ENCODE results near the gene JAM2.
"Not testable (repeated sequence)": the region's sequence is repeated elsewhere in the genome, so short reads cannot be mapped to it uniquely, and the experiment has no call there.

JAM2 gene

GRCh38 chr21:25646474-25646873 lies 7.4 kb downstream of the JAM2 start:
- no peak for DNase-seq (ENCODE audit: low read depth)

GRCh38 chr21:25647647-25648046 lies 8.6 kb downstream of the JAM2 start:
- no peak for DNase-seq (ENCODE audit: low read depth)

- no peak for DNase-seq (ENCODE audit: low read depth)
Measured at GRCh38 chr21:25649146-25649545, 10.1 kb downstream of the JAM2 start.

GRCh38 chr21:25656412-25656811 lies 17.4 kb downstream of the JAM2 start:
- DNase-seq (ENCODE audit: low read depth), result no peak

- no peak for DNase-seq (ENCODE audit: low read depth)
Measured at GRCh38 chr21:25657140-25657539, 18.1 kb downstream of the JAM2 start.

- no peak for DNase-seq (ENCODE audit: low read depth)
Measured at GRCh38 chr21:25658427-25659035, 19.5 kb downstream of the JAM2 start.

GRCh38 chr21:25660233-25660632 lies 21.2 kb downstream of the JAM2 start:
- no peak for DNase-seq (ENCODE audit: low read depth)

- DNase-seq (ENCODE audit: low read depth), result no peak
Measured at GRCh38 chr21:25664491-25664931, 25.5 kb downstream of the JAM2 start.

GRCh38 chr21:25670726-25671125 lies 31.7 kb downstream of the JAM2 start:
- DNase-seq (ENCODE audit: low read depth), result no peak

GRCh38 chr21:25676451-25676850 lies 37.4 kb downstream of the JAM2 start:
- no peak for DNase-seq (ENCODE audit: low read depth)

- DNase-seq (ENCODE audit: low read depth), result no peak
Measured at GRCh38 chr21:25682382-25682781, 43.3 kb downstream of the JAM2 start.

- no peak for DNase-seq (ENCODE audit: low read depth)
Measured at GRCh38 chr21:25687787-25688186, 48.7 kb downstream of the JAM2 start.

- no peak for DNase-seq (ENCODE audit: low read depth)
Measured at GRCh38 chr21:25688275-25689155, 49.5 kb downstream of the JAM2 start.

- DNase-seq (ENCODE audit: low read depth), result no peak
Measured at GRCh38 chr21:25689226-25689625, 50.2 kb downstream of the JAM2 start.

GRCh38 chr21:25691976-25692375 lies 52.9 kb downstream of the JAM2 start:
- no peak for DNase-seq (ENCODE audit: low read depth)

- DNase-seq (ENCODE audit: low read depth), result not testable (repeated sequence)
Measured at GRCh38 chr21:25695461-25695860, 56.4 kb downstream of the JAM2 start.

GRCh38 chr21:25700741-25701140 lies 61.7 kb downstream of the JAM2 start:
- DNase-seq (ENCODE audit: low read depth), result no peak

- DNase-seq (ENCODE audit: low read depth), result no peak
Measured at GRCh38 chr21:25701529-25701928, 62.5 kb downstream of the JAM2 start.

- peak; percentile 29 for DNase-seq (ENCODE audit: low read depth)
Measured at GRCh38 chr21:25708467-25709065, 69.5 kb downstream of the JAM2 start.

GRCh38 chr21:25709684-25710265 lies 70.7 kb downstream of the JAM2 start:
- DNase-seq (ENCODE audit: low read depth), result no peak

- DNase-seq (ENCODE audit: low read depth), result no peak
Measured at GRCh38 chr21:25710550-25710949, 71.5 kb downstream of the JAM2 start.

GRCh38 chr21:25714066-25714465 lies 75.0 kb downstream of the JAM2 start:
- DNase-seq (ENCODE audit: low read depth), result not testable (repeated sequence)
